Gastroesophageal sphincter (tissue), 4 donors: ENCODE measurements around the gene MUS81. TPM values are rescaled to one million over a fixed set of nuclear protein-coding genes. Genes with fewer than 3 reads are reported as not detected.

Source experiments
- ATAC-seq: fragments of 150-250 bp; one replicate; pipeline ENCODE4 v1.9.1; 2016; ENCODE audit warnings: mild to moderate bottlenecking, moderate library complexity
- H3K27ac ChIP-seq, 4 donors: fragments of 200-600 bp; sonication (generic) in 3 of 4; 1 replicate in 3 of 4; 2 replicates in 1 of 4; pipeline ENCODE4 v1.5.1; 2016 to 2019
- H3K27me3 ChIP-seq: fragments of 200-600 bp; sonication (generic); one replicate; pipeline ENCODE4 v1.5.1; 2019
- H3K36me3 ChIP-seq, 2 donors: fragments of 200-600 bp; sonication (generic); one replicate each; pipeline ENCODE4 v1.5.1; 2019; ENCODE audit warnings: control low read depth in 1 of 2
- H3K4me1 ChIP-seq, 3 donors: fragments of 200-600 bp; sonication (generic); 1 replicate in 2 of 3; 2 replicates in 1 of 3; pipeline ENCODE4 v1.5.1; 2016 to 2019; ENCODE audit warnings: control low read depth in 2 of 3
- H3K4me3 ChIP-seq, 2 donors: fragments of 200-600 bp; sonication (generic); one replicate each; pipeline ENCODE4 v1.5.1; 2019; ENCODE audit warnings: mild to moderate bottlenecking in 1 of 2, moderate library complexity in 1 of 2
- H3K9me3 ChIP-seq, 3 donors: fragments of 200-600 bp; sonication (generic); one replicate each; pipeline ENCODE4 v1.5.1; 2017 to 2019; ENCODE audit warnings: control low read depth in 2 of 3
- CTCF ChIP-seq, 4 experiments: fragments of 200-600 bp in 2 of 4; fragments of 450-650 bp in 2 of 4; sonication (generic) in 1 of 4; IDR thresholded peaks; one replicate each; pipeline ENCODE4 v1.5.1; 2017 to 2019; ENCODE audit warnings: antibody characterized with exemption in 4 of 4, mild to moderate bottlenecking in 2 of 4, moderate library complexity in 2 of 4
- EP300 ChIP-seq: sonication (generic); formaldehyde crosslinking; IDR thresholded peaks from one replicate; pipeline ENCODE4 v1.6.1; 2017; ENCODE audit warnings: antibody characterized with exemption, mild to moderate bottlenecking
- POLR2A ChIP-seq, 2 donors: fragments of 450-650 bp; IDR thresholded peaks; one replicate each; pipeline ENCODE4 v1.6.1; 2017; ENCODE audit warnings: antibody characterized with exemption in 2 of 2, mild to moderate bottlenecking in 2 of 2, moderate library complexity in 1 of 2
- POLR2AphosphoS5 ChIP-seq: sonication (generic); formaldehyde crosslinking; IDR thresholded peaks from one replicate; pipeline ENCODE4 v1.6.1; 2017; ENCODE audit warnings: antibody characterized with exemption
- WGBS, 2 donors: methylation state at CpG; one replicate each; pipeline ENCODE4 v1.1.5; 2018; ENCODE audit warnings: low coverage in 1 of 2; 5-methylcytosine and 5-hydroxymethylcytosine counted together
- total RNA-seq, 4 donors: library from RNA; depleted of rRNA; stranded (reverse); fragments of >200 nt; gene quantifications; one replicate each; pipeline ENCODE4 v1.1.0, GENCODE V29; 2016

The MUS81 gene
- total RNA-seq, result 10 to 100 TPM; 37.2 to 71.7 (median 60.8) TPM

GRCh38 chr11:65860278-65861164 lies at the start of gene MUS81:
MUS81 (plus strand) TSS chr11:65860433; CDS start chr11:65860754, 321 bp downstream.
- peaks cover 0 to 48% of the 10 kb centered on the region in 2 donors for H3K36me3 ChIP-seq
- H3K27ac ChIP-seq, result peak within 1 kb of the TSS; percentile 90 to 99 (median 96)
- no CpG with 5 or more reads among the region's 78 CpGs for WGBS, 2 donors
- no peaks in the 10 kb centered on the region for H3K27me3 ChIP-seq
- peak within 1 kb of the TSS; percentile 61 to 95 for H3K4me3 ChIP-seq
- peaks cover 0 to 72% (median 25%) of the 10 kb centered on the region in 3 donors for H3K4me1 ChIP-seq
- TF ChIP-seq CTCF (IDR thresholded peaks at IDR 0.05), result peak in 3 of 4 experiments; percentile 75 to 92 (median 84)
- peak; percentile 42 to 64 for TF ChIP-seq POLR2A (IDR thresholded peaks at IDR 0.05)
- TF ChIP-seq EP300, result no peak
- TF ChIP-seq POLR2AphosphoS5, result peak; percentile 82
- peak; percentile 67 for ATAC-seq
- H3K9me3 ChIP-seq, result no peaks in the 10 kb centered on the region

- Histone ChIP-seq H3K4me1 (peaks cover 0 to 20% (median 0%) of the 10 kb centered on the region in 3 donors), H3K4me3 (no peak overlapping the region), H3K27me3 (peaks cover under 1% of the 10 kb centered on the region), H3K9me3 (no peaks in the 10 kb centered on the region), H3K36me3 (peaks cover 0 to 10% of the 10 kb centered on the region in 2 donors), H3K27ac (no peak overlapping the region)
- ATAC-seq, result no peak
- TF ChIP-seq EP300 (no peak), POLR2A (IDR thresholded peaks at IDR 0.05) (no peak), POLR2AphosphoS5 (no peak), CTCF (IDR thresholded peaks at IDR 0.05) (no peak)
- WGBS, 2 donors, result 50 to 67% methylated on average over 3 of the region's 19 CpGs
Measured at GRCh38 chr11:65811764-65812475, 48.3 kb upstream of the MUS81 start.

GRCh38 chr11:65814131-65814985 lies 45.9 kb upstream of the MUS81 start:
- no peak for TF ChIP-seq EP300
- WGBS, 2 donors, result 53 to 64% methylated on average over 13 to 14 of the region's 18 CpGs
- Histone ChIP-seq H3K27ac (no peak overlapping the region), H3K4me1 (peaks cover 0 to 32% (median 0%) of the 10 kb centered on the region in 3 donors), H3K4me3 (no peak overlapping the region), H3K36me3 (peaks cover 0 to 10% of the 10 kb centered on the region in 2 donors), H3K27me3 (no peaks in the 10 kb centered on the region), H3K9me3 (no peaks in the 10 kb centered on the region)
- ATAC-seq, result no peak

- no peak overlapping the region for H3K27ac ChIP-seq
- H3K4me1 ChIP-seq, result peaks cover 0 to 32% (median 0%) of the 10 kb centered on the region in 3 donors
- H3K9me3 ChIP-seq, result no peaks in the 10 kb centered on the region
- WGBS, 2 donors, result 81 to 86% methylated on average over 11 to 15 of the region's 16 CpGs
- no peaks in the 10 kb centered on the region for H3K27me3 ChIP-seq
- no peak for TF ChIP-seq POLR2AphosphoS5
- TF ChIP-seq POLR2A (IDR thresholded peaks at IDR 0.05), result no peak
- TF ChIP-seq CTCF (IDR thresholded peaks at IDR 0.05), result no peak
- no peak overlapping the region for H3K4me3 ChIP-seq
- no peak for ATAC-seq
- H3K36me3 ChIP-seq, result peaks cover 0 to 10% of the 10 kb centered on the region in 2 donors
Measured at GRCh38 chr11:65814986-65815565, 45.2 kb upstream of the MUS81 start.
